Panc1 (cell line): ENCODE measurements around the gene SFSWAP. TPM values are rescaled to one million over a fixed set of nuclear protein-coding genes. Genes with fewer than 3 reads are reported as not detected.

ENCODE experiments used
- ATAC-seq: fragments of 200-7000 bp; cut with Tn5 transposase; 2 replicates; pipeline ENCODE4 v1.9.1; 2020; ENCODE audit warnings: mild to moderate bottlenecking, moderate library complexity
- BruUV-seq: library from RNA; stranded (reverse); fragments of 400-500 nt; replicated peaks from 2 replicates; lab custom pipeline; 2021; lab: Mats Ljungman, UMichigan
- CTCF ChIA-PET: fragments of 300-600 bp; sonication (Branson Sonifier 250); formaldehyde crosslinking; loops from one replicate; lab custom pipeline; 2022; ENCODE audit warnings: antibody characterized with exemption; lab: Charles Lee
- POLR2A ChIA-PET: fragments of 300-600 bp; sonication (Branson Sonifier 250); formaldehyde crosslinking; loops from one replicate; lab custom pipeline; 2022; ENCODE audit warnings: antibody characterized with exemption; lab: Charles Lee
- DNase-seq: peaks from one replicate; pipeline ENCODE4 v3.0.0-alpha.2; 2010; ENCODE audit warnings: low read depth, low spot score
- H3K27ac ChIP-seq: 2 replicates; pipeline ENCODE4 v1.5.1; 2011; ENCODE audit warnings: mild to moderate bottlenecking, low read length, inconsistent platforms
- H3K27me3 ChIP-seq: fragments of 200-500 bp; sonication (Bioruptor generic); 2 replicates; pipeline ENCODE4 v1.6.0; 2014; ENCODE audit warnings: low read length, inconsistent platforms; ENCODE audit not compliant: control insufficient read depth, insufficient read depth
- H3K36me3 ChIP-seq: fragments of 200-500 bp; sonication (Bioruptor generic); 2 replicates; pipeline ENCODE4 v1.5.1; 2014; ENCODE audit warnings: inconsistent platforms, mild to moderate bottlenecking, low read length, moderate library complexity; ENCODE audit not compliant: control insufficient read depth, insufficient read depth
- H3K4me1 ChIP-seq: 2 replicates; pipeline ENCODE4 v1.5.1; 2011; ENCODE audit warnings: inconsistent platforms, mild to moderate bottlenecking, low read length, moderate library complexity; ENCODE audit not compliant: control insufficient read depth, insufficient read depth
- H3K4me3 ChIP-seq, 2 experiments: 2 replicates each; pipeline ENCODE4 v1.5.1; 2011 to 2012; ENCODE audit warnings: low read depth in 2 of 2, low read length in 2 of 2, mild to moderate bottlenecking in 2 of 2, inconsistent platforms in 1 of 2, moderate library complexity in 1 of 2
- H3K9me3 ChIP-seq: fragments of 200-500 bp; sonication (Bioruptor generic); 2 replicates; pipeline ENCODE4 v1.5.1; 2014; ENCODE audit warnings: low read depth, mild to moderate bottlenecking, inconsistent platforms, low read length, moderate library complexity; ENCODE audit not compliant: control insufficient read depth, insufficient read depth
- CTCF ChIP-seq: fragments of 450-650 bp; IDR thresholded peaks from 2 replicates; pipeline ENCODE4 v1.5.1; 2017; ENCODE audit warnings: mild to moderate bottlenecking
- POLR2AphosphoS5 ChIP-seq: IDR thresholded peaks from 2 replicates; pipeline ENCODE4 v1.6.1; 2012; ENCODE audit warnings: mild to moderate bottlenecking, low read depth, low read length, moderate library complexity
- REST ChIP-seq, 2 experiments: IDR thresholded peaks; 2 replicates each; pipeline ENCODE4 v1.6.1; 2011 to 2012; ENCODE audit warnings: low read depth in 2 of 2, control low read depth in 1 of 2, low read length in 1 of 2, mild to moderate bottlenecking in 1 of 2, moderate library complexity in 1 of 2; ENCODE audit not compliant: insufficient read depth in 1 of 2
- SIN3A ChIP-seq: IDR thresholded peaks from 2 replicates; pipeline ENCODE4 v1.6.1; 2012; ENCODE audit warnings: low read depth, mild to moderate bottlenecking, low read length, moderate library complexity, borderline replicate concordance; ENCODE audit not compliant: insufficient read depth
- TCF7L2 ChIP-seq: IDR thresholded peaks from 2 replicates; pipeline ENCODE4 v1.6.1; 2011; ENCODE audit warnings: mild to moderate bottlenecking, low read depth, low read length, inconsistent platforms
- in situ Hi-C: cut with HindIII; loops from 2 replicates; pipeline ENCODE4 v1.10.0; 2016; ENCODE audit warnings: low sequenced_read_pairs, low pct_unique_long_range_greater_than_20kb
- intact Hi-C: fragments of 100-400 bp; cut with micrococcal nuclease; formaldehyde crosslinking; loops from one replicate; pipeline ENCODE4 v1.10.0; 2022; ENCODE audit not compliant: unreplicated experiment
- total RNA-seq: library from RNA; stranded (reverse); gene quantifications from one replicate; pipeline ENCODE4 v1.2.1, GENCODE V29; 2021; ENCODE audit not compliant: unreplicated experiment

SFSWAP gene
- total RNA-seq, 1 experiment from 2014 or later = 41.6 TPM

DNA sequence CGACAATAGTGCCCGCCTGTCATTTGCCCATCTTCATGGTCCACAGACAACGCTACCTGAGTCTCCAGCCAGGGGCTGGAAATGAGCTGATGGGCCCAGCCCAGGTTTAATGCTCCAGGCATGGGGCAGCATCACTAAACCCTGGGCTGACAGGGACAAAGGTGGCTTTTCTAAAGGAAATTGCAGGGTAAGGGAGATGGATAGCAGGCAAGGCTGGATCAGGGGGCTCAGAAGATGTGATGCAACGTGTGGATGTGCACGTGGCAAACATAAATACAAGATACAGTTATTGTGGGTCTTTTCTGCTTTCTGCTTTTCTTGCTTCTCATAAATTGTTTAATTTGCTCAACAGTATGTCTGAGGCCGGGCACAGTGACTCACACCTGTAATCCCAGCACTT is 113.6 kb downstream of the SFSWAP start:
- Histone ChIP-seq H3K4me3 (no peak overlapping the region), H3K27ac (no peak overlapping the region), H3K4me1 (0 out of 2 replicates have a peak, but pooled peaks cover 2% of the 10 kb centered on the region), H3K27me3 (no peaks in the 10 kb centered on the region), H3K36me3 (no peaks in the 10 kb centered on the region; the same call in 1 of the 2 replicates), H3K9me3 (no peaks in the 10 kb centered on the region)
- CTCF ChIA-PET = no interaction called here
- intact Hi-C loops (no loop called here), in situ Hi-C loops (no loop called here)
- no peak for ATAC-seq
- DNase-seq = no peak
- POLR2A ChIA-PET = no interaction called here
- TF ChIP-seq CTCF (no peak), POLR2AphosphoS5 (no peak), REST (IDR thresholded peaks at IDR 0.05; ENCODE audit: insufficient read depth in 1 of 2, low read depth in 2 of 2, low read length in 1 of 2) (no peak), TCF7L2 (no peak), SIN3A (no peak)
- no TSS peak for BruUV-seq

DNA sequence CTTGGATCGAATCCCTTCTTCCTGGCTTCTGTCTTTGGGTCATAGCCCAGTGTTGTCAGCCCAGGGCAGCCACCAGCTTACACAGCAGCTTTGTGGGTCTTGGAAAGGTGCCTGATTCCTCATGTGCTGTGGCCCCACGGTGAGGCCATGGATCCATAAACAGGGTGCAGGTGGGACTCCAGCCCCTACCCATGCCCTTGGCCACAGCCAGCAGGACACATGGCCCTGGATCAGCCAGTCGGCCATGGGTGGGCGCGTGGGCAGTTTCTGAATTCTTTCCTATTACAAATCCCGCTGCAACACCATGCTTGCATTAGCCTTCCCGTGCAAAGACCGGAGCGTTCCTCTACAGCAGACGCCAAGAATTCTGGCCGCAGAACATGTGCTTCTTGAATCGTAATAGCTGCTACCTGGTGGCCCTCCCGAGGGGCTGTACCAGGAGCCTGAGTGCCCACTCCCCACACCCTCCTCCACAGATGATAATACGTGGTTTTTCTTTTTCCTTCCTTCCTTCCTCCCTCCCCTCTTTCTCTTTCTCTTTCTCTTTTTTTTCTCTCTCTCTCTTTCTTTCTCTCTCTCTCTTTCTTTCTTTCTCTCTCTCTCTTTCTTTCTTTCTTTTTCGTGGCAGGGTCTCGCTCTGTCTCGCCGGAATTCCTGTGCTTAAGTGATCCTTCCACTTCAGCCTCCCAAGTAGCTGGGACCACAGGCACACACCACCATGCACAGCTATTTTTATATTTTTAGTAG is 114.4 kb downstream of the SFSWAP start:
- TF ChIP-seq SIN3A (no peak), REST (IDR thresholded peaks at IDR 0.05; ENCODE audit: insufficient read depth in 1 of 2, low read depth in 2 of 2, low read length in 1 of 2) (no peak), POLR2AphosphoS5 (no peak), TCF7L2 (no peak), CTCF (no peak)
- CTCF ChIA-PET = interaction anchor here (0.6 kb wide), 1 partner anchor 13 kb away, joined by 4 read pairs; no protein-coding TSS in a partner anchor
- no peak overlapping the region for H3K27ac ChIP-seq
- intact Hi-C loops = no loop called here
- no peaks in the 10 kb centered on the region for H3K9me3 ChIP-seq
- no peak for DNase-seq
- H3K36me3 ChIP-seq = no peaks in the 10 kb centered on the region; the same call in 1 of the 2 replicates
- no peaks in the 10 kb centered on the region for H3K27me3 ChIP-seq
- no TSS peak for BruUV-seq
- POLR2A ChIA-PET = interaction anchor here (0.7 kb wide), 1 partner anchor 770 kb away, joined by 17 read pairs; no protein-coding TSS in a partner anchor
- no peak overlapping the region for H3K4me3 ChIP-seq
- ATAC-seq = no peak
- H3K4me1 ChIP-seq = peaks cover 2% of the 10 kb centered on the region; the same call in 1 of the 2 replicates
- in situ Hi-C loops = no loop called here
